ENCODE results near the gene ZNF598. TPM values are rescaled to one million over a fixed set of nuclear protein-coding genes. Genes with fewer than 3 reads are reported as not detected.

ZNF598 gene
- total and polyA plus RNA-seq, 10 of the 15 experiments (the other 5 are each of a cell fraction or from before 2014, with no cell fraction given) = 0.08 to 74.0 (median 14.4) TPM

DNA sequence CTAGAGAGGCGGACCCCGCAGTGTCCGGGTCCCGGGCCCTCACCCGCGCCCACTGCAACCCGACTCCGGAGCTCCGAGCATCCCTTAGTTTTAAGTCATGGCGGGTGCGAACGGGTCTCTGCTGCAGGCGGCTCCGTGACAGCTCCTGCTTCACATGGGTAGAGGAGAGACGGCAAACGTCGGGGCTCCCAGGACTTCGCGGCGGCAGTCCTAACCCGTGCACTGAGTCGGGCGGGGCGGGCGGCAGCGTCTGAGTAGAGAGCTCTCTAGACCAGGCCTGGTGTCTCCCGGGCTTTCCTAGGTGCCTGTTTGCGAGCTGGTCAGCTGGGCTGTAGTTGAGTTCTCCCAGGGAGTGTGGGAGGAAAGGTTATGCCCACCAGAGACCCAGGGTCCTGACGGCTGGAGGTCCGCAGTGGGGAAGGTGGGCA, 38.5 kb upstream of the ZNF598 start (continued):
- TF ChIP-seq, protein P1, sequence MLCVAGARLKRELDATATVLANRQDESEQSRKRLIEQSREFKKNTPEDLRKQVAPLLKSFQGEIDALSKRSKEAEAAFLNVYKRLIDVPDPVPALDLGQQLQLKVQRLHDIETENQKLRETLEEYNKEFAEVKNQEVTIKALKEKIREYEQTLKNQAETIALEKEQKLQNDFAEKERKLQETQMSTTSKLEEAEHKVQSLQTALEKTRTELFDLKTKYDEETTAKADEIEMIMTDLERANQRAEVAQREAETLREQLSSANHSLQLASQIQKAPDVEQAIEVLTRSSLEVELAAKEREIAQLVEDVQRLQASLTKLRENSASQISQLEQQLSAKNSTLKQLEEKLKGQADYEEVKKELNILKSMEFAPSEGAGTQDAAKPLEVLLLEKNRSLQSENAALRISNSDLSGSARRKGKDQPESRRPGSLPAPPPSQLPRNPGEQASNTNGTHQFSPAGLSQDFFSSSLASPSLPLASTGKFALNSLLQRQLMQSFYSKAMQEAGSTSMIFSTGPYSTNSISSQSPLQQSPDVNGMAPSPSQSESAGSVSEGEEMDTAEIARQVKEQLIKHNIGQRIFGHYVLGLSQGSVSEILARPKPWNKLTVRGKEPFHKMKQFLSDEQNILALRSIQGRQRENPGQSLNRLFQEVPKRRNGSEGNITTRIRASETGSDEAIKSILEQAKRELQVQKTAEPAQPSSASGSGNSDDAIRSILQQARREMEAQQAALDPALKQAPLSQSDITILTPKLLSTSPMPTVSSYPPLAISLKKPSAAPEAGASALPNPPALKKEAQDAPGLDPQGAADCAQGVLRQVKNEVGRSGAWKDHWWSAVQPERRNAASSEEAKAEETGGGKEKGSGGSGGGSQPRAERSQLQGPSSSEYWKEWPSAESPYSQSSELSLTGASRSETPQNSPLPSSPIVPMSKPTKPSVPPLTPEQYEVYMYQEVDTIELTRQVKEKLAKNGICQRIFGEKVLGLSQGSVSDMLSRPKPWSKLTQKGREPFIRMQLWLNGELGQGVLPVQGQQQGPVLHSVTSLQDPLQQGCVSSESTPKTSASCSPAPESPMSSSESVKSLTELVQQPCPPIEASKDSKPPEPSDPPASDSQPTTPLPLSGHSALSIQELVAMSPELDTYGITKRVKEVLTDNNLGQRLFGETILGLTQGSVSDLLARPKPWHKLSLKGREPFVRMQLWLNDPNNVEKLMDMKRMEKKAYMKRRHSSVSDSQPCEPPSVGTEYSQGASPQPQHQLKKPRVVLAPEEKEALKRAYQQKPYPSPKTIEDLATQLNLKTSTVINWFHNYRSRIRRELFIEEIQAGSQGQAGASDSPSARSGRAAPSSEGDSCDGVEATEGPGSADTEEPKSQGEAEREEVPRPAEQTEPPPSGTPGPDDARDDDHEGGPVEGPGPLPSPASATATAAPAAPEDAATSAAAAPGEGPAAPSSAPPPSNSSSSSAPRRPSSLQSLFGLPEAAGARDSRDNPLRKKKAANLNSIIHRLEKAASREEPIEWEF (IDR thresholded peaks at IDR 0.05; ENCODE audit: insufficient replicate concordance, low read depth, low read length) = no peak
- TF ChIP-seq, protein P2, sequence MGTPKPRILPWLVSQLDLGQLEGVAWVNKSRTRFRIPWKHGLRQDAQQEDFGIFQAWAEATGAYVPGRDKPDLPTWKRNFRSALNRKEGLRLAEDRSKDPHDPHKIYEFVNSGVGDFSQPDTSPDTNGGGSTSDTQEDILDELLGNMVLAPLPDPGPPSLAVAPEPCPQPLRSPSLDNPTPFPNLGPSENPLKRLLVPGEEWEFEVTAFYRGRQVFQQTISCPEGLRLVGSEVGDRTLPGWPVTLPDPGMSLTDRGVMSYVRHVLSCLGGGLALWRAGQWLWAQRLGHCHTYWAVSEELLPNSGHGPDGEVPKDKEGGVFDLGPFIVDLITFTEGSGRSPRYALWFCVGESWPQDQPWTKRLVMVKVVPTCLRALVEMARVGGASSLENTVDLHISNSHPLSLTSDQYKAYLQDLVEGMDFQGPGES (IDR thresholded peaks at IDR 0.05) = no peak
- no peak for TF ChIP-seq TCF3 (IDR thresholded peaks at IDR 0.05; ENCODE audit: borderline replicate concordance, insufficient read depth, low read depth, low read length)
- TF ChIP-seq ZSCAN29 (IDR thresholded peaks at IDR 0.05) = 0 out of 2 replicates have a peak, but pooled peaks have one; percentile 14
